Spleen (tissue), 11 donors: ENCODE measurements around the gene YES1. TPM values are rescaled to one million over a fixed set of nuclear protein-coding genes. Genes with fewer than 3 reads are reported as not detected.
A peak's percentile ranks its signal among the peaks of the same experiment; 100 is the strongest.

ENCODE experiments used
- DNase-seq: peaks from one replicate; pipeline ENCODE4 v3.0.0-alpha.2; 2020
- H3K27ac ChIP-seq, 8 donors: fragments of 200-600 bp; sonication (generic) in 7 of 8; 1 replicate in 4 of 8; 2 replicates in 4 of 8; pipeline versions ENCODE4 v1.5.0 to v1.8.0; 2016 to 2021; ENCODE audit warnings: inconsistent platforms in 4 of 8, mild to moderate bottlenecking in 4 of 8, moderate library complexity in 1 of 8
- H3K27me3 ChIP-seq, 7 donors: fragments of 200-600 bp; sonication (generic) in 6 of 7; replicated peaks in 1 of 7; 1 replicate in 4 of 7; 2 replicates in 3 of 7; pipeline versions ENCODE4 v1.5.0 to v1.8.0; 2016 to 2021; ENCODE audit warnings: inconsistent platforms in 3 of 7, mild to moderate bottlenecking in 1 of 7
- H3K36me3 ChIP-seq, 6 donors: fragments of 200-600 bp; sonication (generic) in 5 of 6; 1 replicate in 4 of 6; 2 replicates in 2 of 6; pipeline versions ENCODE4 v1.5.0 to v1.8.0; 2016 to 2021; ENCODE audit warnings: inconsistent platforms in 2 of 6
- H3K4me1 ChIP-seq, 6 donors: fragments of 200-600 bp; sonication (generic) in 5 of 6; 1 replicate in 3 of 6; 2 replicates in 3 of 6; pipeline versions ENCODE4 v1.5.0 to v1.8.0; 2016 to 2021; ENCODE audit warnings: inconsistent platforms in 3 of 6
- H3K4me3 ChIP-seq, 8 donors: fragments of 200-600 bp; sonication (generic) in 7 of 8; 1 replicate in 4 of 8; 2 replicates in 4 of 8; pipeline versions ENCODE4 v1.5.0 to v1.8.0; 2016 to 2021; ENCODE audit warnings: inconsistent platforms in 4 of 8, mild to moderate bottlenecking in 4 of 8, moderate library complexity in 2 of 8
- H3K9me3 ChIP-seq, 8 donors: fragments of 200-600 bp; sonication (generic) in 7 of 8; 1 replicate in 4 of 8; 2 replicates in 4 of 8; pipeline versions ENCODE4 v1.5.0 to v1.8.0; 2016 to 2021; ENCODE audit warnings: inconsistent platforms in 4 of 8
- CTCF ChIP-seq, 11 experiments: fragments of 200-600 bp in 7 of 11; fragments of 450-650 bp in 4 of 11; sonication (generic) in 4 of 11; IDR thresholded peaks in 8 of 11; conservative IDR thresholded peaks in 3 of 11; 1 replicate in 7 of 11; 2 replicates in 4 of 11; pipeline versions ENCODE4 v1.4.0 to v1.8.0; 2016 to 2021; ENCODE audit warnings: antibody characterized with exemption in 11 of 11, inconsistent platforms in 4 of 11, mild to moderate bottlenecking in 1 of 11
- POLR2A ChIP-seq, 3 donors: fragments of 450-650 bp; IDR thresholded peaks; one replicate each; pipeline ENCODE4 v1.5.1; 2017; ENCODE audit warnings: antibody characterized with exemption in 3 of 3, mild to moderate bottlenecking in 1 of 3
- POLR2AphosphoS5 ChIP-seq, 3 donors: sonication (generic); formaldehyde crosslinking; IDR thresholded peaks; one replicate each; pipeline ENCODE4 v1.5.1; 2017; ENCODE audit warnings: antibody characterized with exemption in 3 of 3
- WGBS, 5 donors: extraction: QIAGEN DNeasy Blood & Tissue Kit in 3 of 5; methylation state at CpG; one replicate each; pipeline versions ENCODE4 v1.1.5 to v1.1.7; 2013 to 2018; 5-methylcytosine and 5-hydroxymethylcytosine counted together
- intact Hi-C: fragments of 100-400 bp; cut with DNase I; formaldehyde crosslinking; loops from one replicate; pipeline ENCODE4 v1.15.0; 2023; ENCODE audit warnings: low total_unique reads
- polyA plus RNA-seq, 3 donors: library from polyadenylated mRNA; stranded (reverse); fragments of 200-250 nt; gene quantifications; one replicate each; pipeline ENCODE4 v1.2.1, GENCODE V29; 2013
- total RNA-seq, 7 donors: library from RNA; depleted of rRNA in 3 of 7; stranded (reverse); fragments of >200 nt in 3 of 7; fragmentation: NEBNext Ultra II Directional in 4 of 7; extraction: Animal tissue kit (Norgen Biotek cat#: 25700) in 4 of 7; gene quantifications; one replicate each; pipeline versions ENCODE4 v1.1.0 to v1.2.1, GENCODE V29; 2016 to 2021
- donor health status: healthy with polysubstance abuse.
- donor health status: DM: no; HTN: no; CAD: no; lungs with moderate emphysema.
- donor health status: DM: no; HTN: no; CAD: no.
- donor health status: Bipolar disorder and iron deficiency.
- donor health status: healthy.
- donor health status: DM: no; HTN: no; CAD: no.
- donor health status: DM: yes; HTN: yes; CAD: no.

Gene YES1
- total and polyA plus RNA-seq, 10 donors = 8.4 to 128 (median 60.9) TPM

GRCh38 chr18:693466-694187 is 118.4 kb downstream of the YES1 start:
- Histone ChIP-seq H3K9me3 (no peaks in the 10 kb centered on the region), H3K4me1 (peaks cover 0 to 11% (median 4%) of the 10 kb centered on the region in 6 donors), H3K27me3 (no peaks in the 10 kb centered on the region), H3K4me3 (no peak overlapping the region), H3K27ac (no peak overlapping the region), H3K36me3 (peaks cover 0 to 72% (median 9%) of the 10 kb centered on the region in 6 donors)
- DNase-seq = no peak
- intact Hi-C loops = no loop called here
- TF ChIP-seq CTCF (IDR thresholded peaks at IDR 0.05 in 8 of 11, conservative IDR thresholded peaks at IDR 0.05 in 3 of 11) (no peak), POLR2A (IDR thresholded peaks at IDR 0.05) (no peak), POLR2AphosphoS5 (IDR thresholded peaks at IDR 0.05) (no peak)
- WGBS, 5 donors = 66 to 84% (median 70%) methylated on average over 8 of the region's 8 CpGs

DNA sequence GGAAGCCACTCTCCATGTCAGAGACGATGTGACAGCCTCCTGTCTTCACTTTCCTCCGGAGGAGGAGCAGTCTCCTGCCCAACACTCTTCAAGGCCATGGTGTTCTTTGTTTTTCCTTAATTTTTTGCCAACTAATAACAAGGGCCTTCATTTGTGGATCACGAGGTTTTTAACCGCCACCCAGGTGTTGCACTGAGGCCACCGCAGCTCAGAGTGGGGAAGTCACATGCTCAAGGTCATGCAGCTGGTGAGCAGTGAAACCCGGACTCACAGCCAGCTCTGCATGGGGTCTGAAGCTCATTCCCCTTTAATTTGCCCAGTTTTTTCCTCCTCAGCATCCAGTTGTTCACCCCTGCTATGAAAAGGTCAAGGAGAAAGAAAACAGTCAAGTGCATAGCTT is 119.2 kb downstream of the YES1 start:
- H3K9me3 ChIP-seq = no peaks in the 10 kb centered on the region
- H3K4me1 ChIP-seq = peaks cover 0 to 11% (median 4%) of the 10 kb centered on the region in 6 donors
- no peak overlapping the region for H3K27ac ChIP-seq
- H3K27me3 ChIP-seq = no peaks in the 10 kb centered on the region
- peaks cover 0 to 76% (median 9%) of the 10 kb centered on the region in 6 donors for H3K36me3 ChIP-seq
- DNase-seq = no peak
- H3K4me3 ChIP-seq = no peak overlapping the region
- intact Hi-C loops = no loop called here
- TF ChIP-seq CTCF (IDR thresholded peaks at IDR 0.05 in 8 of 11, conservative IDR thresholded peaks at IDR 0.05 in 3 of 11) (no peak), POLR2A (IDR thresholded peaks at IDR 0.05) (no peak)
- 56 to 68% (median 62%) methylated on average over 6 of the region's 6 CpGs for whole genome bisulfite sequencing, 5 donors

GRCh38 chr18:688323-688722 is 123.7 kb downstream of the YES1 start:
- DNase-seq = no peak
- Histone ChIP-seq H3K9me3 (no peaks in the 10 kb centered on the region), H3K4me3 (no peak overlapping the region), H3K4me1 (peaks cover 0 to 8% (median 3%) of the 10 kb centered on the region in 6 donors), H3K36me3 (peaks cover 0 to 81% (median 19%) of the 10 kb centered on the region in 6 donors), H3K27ac (no peak overlapping the region), H3K27me3 (no peaks in the 10 kb centered on the region)
- WGBS, 5 donors = 71 to 90% (median 85%) methylated on average over 4 to 5 of the region's 5 CpGs
- peak in 2 of 3 donors; percentile 8 to 23 for TF ChIP-seq POLR2AphosphoS5 (IDR thresholded peaks at IDR 0.05)
- TF ChIP-seq POLR2A (IDR thresholded peaks at IDR 0.05) = no peak
- no peak for TF ChIP-seq CTCF (IDR thresholded peaks at IDR 0.05 in 8 of 11, conservative IDR thresholded peaks at IDR 0.05 in 3 of 11)
- intact Hi-C loops = no loop called here

DNA sequence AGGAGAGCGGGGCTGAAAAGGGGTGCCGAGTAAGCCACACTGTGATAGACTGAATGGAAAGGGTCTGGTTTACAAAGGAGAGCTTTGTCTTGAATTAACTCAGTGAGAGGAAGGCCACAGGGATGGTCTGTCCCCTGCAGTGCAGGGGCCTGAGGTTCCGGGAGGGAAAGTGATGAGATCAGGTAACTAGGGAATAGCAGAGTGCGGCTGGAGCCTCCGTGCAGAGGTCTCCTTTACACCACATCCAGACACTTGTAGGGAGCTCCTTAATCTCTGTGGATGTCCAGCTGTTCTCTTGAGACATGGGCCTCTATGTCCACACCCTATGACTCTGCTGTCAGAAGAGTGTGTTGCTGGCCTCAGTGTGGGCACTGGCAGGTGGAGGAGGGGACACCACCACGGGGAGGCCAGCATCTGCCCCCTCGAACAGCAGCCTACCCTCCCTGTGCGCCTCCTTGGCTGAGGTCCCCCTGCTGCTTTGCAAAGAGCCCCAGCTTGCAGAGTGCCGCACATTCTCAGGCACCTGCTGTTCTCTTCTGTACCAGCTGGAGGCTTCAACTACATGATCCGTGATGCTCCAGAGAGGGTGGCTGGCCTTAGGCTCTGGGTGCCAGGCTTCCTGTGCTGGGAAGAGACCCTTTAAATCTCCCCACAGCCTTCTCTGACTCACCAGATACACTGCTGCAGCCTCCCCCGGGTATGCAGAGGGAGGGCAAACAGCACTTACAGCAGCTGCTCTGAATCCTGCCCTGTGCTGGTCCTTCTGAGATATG is 125.5 kb downstream of the YES1 start:
- Histone ChIP-seq H3K27me3 (no peaks in the 10 kb centered on the region), H3K27ac (no peak overlapping the region), H3K4me3 (no peak overlapping the region), H3K9me3 (no peaks in the 10 kb centered on the region), H3K36me3 (peaks cover 0 to 81% (median 22%) of the 10 kb centered on the region in 6 donors), H3K4me1 (peaks cover 0 to 3% (median 0%) of the 10 kb centered on the region in 6 donors)
- 88 to 95% (median 91%) methylated on average over 8 to 11 of the region's 11 CpGs for WGBS, 5 donors
- TF ChIP-seq CTCF (IDR thresholded peaks at IDR 0.05 in 8 of 11, conservative IDR thresholded peaks at IDR 0.05 in 3 of 11) (no peak), POLR2AphosphoS5 (IDR thresholded peaks at IDR 0.05) (peak in 1 of 3 donors; percentile 29)
- intact Hi-C loops = no loop called here
- DNase-seq = no peak
